GM12892 (cell line): Measurements from ENCODE around the gene RPAP3.
A peak's percentile ranks its signal among the peaks of the same experiment; 100 is the strongest.
"Not testable (repeated sequence)": the region's sequence is repeated elsewhere in the genome, so short reads cannot be mapped to it uniquely, and the experiment has no call there.

Experiments
- DNase-seq: peaks from one replicate; pipeline ENCODE4 v3.0.0; 2011; ENCODE audit not compliant: insufficient read length
- FAIRE-seq: peaks from 2 replicates; lab custom pipeline; 2011; peaks lifted over from hg19 to GRCh38; lab: Jason Lieb, UNC
- POLR2A ChIP-seq: IDR thresholded peaks from 2 replicates; pipeline ENCODE4 v1.6.1; 2011; ENCODE audit warnings: low read depth, low read length, control low read depth
- POLR2AphosphoS5 ChIP-seq: IDR thresholded peaks from 2 replicates; pipeline ENCODE4 v1.6.1; 2011; ENCODE audit warnings: low read depth, low read length, control low read depth
- TAF1 ChIP-seq: IDR thresholded peaks from 2 replicates; pipeline ENCODE4 v1.6.1; 2011; ENCODE audit warnings: low read depth, mild to moderate bottlenecking, control low read depth, low read length, borderline replicate concordance

Gene RPAP3

DNA sequence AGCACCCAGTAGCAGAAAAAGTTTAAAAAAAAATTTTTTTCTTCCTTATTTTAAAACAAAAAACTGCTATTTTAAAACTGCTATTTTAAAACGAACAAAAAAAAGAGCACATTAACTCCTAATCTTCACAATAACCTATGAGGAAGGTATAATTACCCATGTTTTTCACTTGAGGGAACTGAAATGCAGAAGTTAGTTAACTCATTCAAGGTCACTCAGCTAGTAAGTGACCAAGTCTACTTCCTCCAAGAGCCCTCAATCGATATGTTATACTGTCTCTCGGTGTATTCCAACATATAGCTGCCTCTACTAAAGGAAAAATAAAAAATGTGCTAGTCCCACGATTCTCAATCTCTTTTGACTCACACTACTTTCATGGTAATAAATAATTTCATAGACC, 7.8 kb downstream of the RPAP3 start:
- TF ChIP-seq POLR2AphosphoS5 (no peak), TAF1 (no peak), POLR2A (no peak)
- FAIRE-seq (no peak), DNase-seq (no peak)

DNA sequence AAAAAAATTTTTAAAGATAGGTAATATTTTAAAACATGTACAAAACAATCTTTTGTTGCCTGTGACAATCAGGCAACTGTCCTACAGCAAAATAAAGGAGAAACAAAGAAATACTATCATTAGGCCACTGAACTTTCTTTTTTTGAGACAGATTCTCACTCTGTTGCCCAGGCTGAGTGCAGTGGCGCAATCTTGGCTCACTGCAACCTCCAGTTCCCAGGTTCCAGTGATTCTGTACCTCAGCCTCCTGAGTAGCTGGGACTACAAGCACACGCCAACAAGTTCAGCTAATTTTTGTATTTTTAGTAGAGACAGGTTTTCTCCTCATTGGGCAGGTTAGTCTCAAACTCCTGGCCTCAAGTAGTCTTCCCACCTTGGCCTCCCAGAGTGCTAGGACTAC, 16.6 kb downstream of the RPAP3 start:
- no peak for DNase-seq
- no peak for FAIRE-seq
- TF ChIP-seq POLR2AphosphoS5: no peak
- no peak for TF ChIP-seq POLR2A
- TF ChIP-seq TAF1: no peak

GRCh38 chr12:47687636-47688035, 18.2 kb downstream of the RPAP3 start:
- TF ChIP-seq POLR2A (no peak), POLR2AphosphoS5 (no peak), TAF1 (no peak)
- FAIRE-seq: no peak
- DNase-seq: no peak

GRCh38 chr12:47686645-47687240, 19.1 kb downstream of the RPAP3 start:
- DNase-seq (no peak), FAIRE-seq (no peak)
- TF ChIP-seq POLR2A (no peak), POLR2AphosphoS5 (no peak), TAF1 (no peak)

GRCh38 chr12:47679785-47680184, 26.0 kb downstream of the RPAP3 start:
- TF ChIP-seq POLR2A (no peak), POLR2AphosphoS5 (no peak), TAF1 (no peak)
- FAIRE-seq (no peak), DNase-seq (no peak)

- FAIRE-seq: no peak
- DNase-seq: no peak
These were observed 33.8 kb downstream of the RPAP3 start for GRCh38 chr12:47672068-47672467.

DNA sequence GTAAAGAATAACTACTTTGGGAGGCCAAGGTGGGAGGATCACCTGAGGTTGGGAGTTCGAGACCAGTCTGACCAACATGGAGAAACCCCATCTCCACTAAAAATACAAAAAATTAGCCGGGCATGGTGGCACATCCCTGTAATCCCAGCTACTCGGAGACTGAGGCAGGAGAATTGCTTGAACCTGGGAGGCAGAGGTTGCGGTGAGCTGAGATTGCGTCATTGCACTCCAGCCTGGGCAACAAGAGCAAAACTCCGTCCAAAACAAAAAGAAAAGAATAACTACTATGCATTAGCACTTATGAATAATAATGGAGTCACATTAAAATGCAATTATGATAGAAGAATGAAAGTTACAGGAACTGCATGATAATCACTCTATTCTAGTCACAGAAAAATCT, 37.9 kb downstream of the RPAP3 start:
- FAIRE-seq, DNase-seq: not testable (repeated sequence)

More at GRCh38 chr12:47672068-47672467, 33.8 kb downstream of the RPAP3 start:
- no peak for TF ChIP-seq POLR2AphosphoS5
- TF ChIP-seq TAF1: no peak
- TF ChIP-seq POLR2A: no peak

DNA sequence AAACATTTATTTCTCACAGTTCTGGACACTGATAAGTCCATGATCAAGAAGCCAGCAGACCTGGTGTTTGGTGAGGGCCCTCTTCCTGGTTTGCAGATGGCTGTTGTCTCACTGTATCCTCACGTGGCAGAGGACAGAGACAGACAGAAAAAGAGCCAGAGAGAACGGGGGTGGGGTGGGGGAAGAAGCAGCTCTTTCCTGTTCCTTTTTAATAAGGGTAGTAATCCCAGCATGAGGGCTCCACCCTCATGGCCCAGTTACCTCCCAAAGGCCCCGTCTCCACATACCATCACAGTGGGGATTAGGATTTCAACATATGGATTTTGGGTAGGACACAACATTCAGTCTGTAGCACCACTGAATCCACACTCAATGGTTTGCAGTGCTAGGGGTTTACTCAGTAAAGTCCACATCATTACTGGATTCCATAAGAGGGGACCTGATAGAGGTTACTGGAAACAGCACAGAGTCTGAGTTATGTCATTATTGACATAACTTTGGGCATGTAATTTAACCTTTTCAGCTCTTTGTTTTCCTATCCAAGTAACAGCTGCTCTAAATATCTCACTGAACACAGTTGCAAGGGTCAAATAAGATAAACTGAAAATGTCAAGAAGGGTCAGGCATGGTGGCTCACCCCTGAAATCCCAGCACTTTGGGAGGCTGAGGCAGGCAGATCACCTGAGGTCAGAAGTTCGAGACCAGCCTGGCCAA, 53.2 kb downstream of the RPAP3 start:
- DNase-seq (no peak), FAIRE-seq (no peak)
- TF ChIP-seq POLR2A (no peak), POLR2AphosphoS5 (no peak), TAF1 (no peak)

- FAIRE-seq (peak; percentile 93), DNase-seq (no peak)
- no peak for TF ChIP-seq TAF1
These were observed 54.2 kb downstream of the RPAP3 start for GRCh38 chr12:47651368-47652254.

- TF ChIP-seq POLR2A: no peak
- TF ChIP-seq TAF1: no peak
- no peak for TF ChIP-seq POLR2AphosphoS5
- FAIRE-seq (no peak), DNase-seq (no peak)
These were observed 55.4 kb downstream of the RPAP3 start for GRCh38 chr12:47650469-47650868.

DNA sequence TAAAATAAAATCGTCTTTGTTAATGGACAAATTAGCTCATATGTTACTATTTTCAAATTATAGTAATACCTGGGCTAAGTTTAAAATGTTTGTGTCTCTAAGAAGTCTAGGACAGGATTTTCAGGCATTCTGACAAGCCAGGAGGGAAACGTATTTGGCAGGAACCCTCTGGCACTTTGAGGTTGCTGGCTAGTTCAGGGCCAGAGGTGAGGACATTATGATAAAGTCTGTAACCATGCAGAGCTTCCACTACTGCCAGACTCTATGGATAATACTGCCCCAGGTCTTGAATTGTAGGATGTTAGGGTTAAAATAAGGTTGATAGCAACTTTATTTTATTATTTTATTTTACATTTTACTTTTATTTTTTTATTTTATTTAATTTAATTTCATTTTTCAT, 56.4 kb downstream of the RPAP3 start:
- FAIRE-seq (no peak), DNase-seq (no peak)
- TF ChIP-seq POLR2A (no peak), TAF1 (no peak), POLR2AphosphoS5 (no peak)
